Measurements from ENCODE around the gene KIF1A.

Gene KIF1A

DNA sequence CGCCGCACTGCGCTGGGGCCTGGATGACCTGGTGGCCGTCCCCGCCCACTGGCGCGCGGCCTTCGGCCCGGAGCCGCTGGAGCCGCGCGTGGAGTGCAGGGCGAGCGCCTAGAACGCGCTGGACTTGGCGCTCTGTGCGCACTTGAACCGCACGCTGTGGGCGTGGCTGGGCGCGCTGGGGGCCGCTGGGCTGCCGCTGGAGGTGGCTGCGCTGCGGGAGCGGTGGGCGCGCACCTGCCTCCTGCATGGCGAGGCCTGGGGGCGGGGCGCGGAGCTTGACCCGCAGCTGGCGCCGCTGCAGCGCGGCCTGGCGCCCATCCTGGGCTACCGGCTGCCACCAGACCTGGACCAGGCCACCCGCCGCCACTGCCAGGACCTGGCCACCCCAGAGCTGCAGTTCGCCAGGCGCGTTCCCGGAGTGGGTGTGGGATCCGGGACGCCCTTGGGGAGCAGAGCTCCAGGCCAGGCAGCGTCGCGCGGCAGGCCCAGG lies 147.3 kb downstream of the KIF1A start:
- no peak for DNase-seq

DNA sequence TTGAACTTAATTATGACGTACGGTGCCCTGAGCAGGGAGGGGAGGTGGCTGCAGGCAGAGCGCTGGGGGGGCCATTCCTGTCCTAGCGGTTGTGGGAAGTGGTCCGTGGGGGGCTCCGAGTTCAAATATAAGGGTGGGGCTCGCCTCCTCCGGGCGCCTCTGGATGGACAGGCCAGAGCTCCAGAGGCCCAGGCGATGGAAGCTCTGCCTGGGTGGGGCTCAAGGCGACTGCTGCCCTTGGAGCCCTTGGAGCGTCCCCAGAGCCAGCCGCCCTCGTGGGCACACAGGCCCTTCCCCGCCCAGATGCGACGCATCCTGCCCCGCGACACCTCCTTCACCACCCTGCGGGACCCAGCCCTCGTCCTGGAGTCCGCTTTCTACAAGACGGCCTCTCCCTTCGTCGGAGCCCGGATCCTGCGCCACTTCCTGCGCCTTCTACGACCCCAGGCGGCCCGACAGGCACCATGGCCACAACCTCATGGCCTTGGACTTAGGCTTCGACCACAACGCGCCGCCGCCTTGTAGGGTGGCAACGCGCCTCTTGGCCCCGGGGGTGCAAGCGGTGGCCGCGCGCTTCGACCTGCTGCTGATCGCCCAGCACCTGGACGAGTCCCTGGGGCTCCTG lies 147.8 kb downstream of the KIF1A start:
- DNase-seq, result no peak

DNA sequence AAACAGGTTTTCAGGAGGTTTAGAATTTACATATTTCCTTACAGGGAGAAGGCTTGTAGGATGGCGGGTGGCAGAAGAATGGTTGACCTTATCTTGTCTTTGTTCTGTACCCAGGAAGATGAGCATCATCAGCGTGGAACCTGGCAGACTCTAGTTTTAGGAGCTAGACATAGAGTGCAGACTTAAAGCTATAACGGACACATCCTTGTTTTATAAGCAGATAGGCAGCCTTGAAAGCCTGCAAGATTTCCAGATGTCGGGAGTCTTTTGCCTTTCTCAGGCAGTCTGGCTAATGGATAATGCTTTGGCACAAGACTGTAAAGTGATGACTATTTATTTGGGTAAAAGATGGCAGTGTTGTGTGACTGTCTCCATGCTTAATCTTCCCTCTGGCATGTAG lies 149.1 kb downstream of the KIF1A start:
- DNase-seq, result no peak

DNA sequence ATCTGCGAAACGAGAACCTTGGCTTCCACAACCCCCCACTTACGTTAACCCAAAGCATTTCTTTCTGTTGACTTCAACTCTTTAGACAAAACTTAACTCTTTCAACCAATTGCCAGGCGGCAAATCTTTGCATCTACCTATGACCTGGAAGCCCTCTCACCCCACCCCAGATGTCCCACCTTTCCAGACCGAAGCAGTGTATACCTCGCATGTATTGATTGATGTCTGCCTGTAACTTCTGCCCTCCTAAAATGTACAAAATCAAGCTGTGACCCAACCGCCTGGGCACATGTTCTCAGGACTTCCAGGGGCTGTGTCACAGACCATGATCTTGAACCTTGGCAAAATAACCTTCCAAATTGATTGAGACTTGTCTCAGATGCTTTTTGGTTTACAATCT lies 149.6 kb downstream of the KIF1A start:
- DNase-seq, result no peak

DNA sequence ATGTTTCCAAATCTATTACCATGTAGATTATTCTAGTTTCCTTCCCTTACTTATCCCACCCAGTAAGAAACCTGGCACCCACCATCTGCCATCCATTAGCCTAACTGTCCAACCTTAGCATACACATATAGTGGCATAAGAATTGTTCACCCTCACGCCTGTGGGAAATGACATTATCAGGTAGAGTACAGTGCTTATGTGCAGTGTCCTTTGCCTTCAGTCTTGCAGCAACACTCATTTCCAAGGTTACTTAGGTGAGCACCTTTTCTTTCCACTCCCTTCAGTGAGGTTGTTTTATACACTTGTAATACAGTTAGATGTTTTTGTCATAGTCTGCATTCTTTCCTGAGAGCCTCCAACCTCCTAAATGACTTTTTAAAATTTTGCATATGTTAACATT lies 155.4 kb downstream of the KIF1A start:
- no peak for DNase-seq
